SU-DHL-6 (cell line): ENCODE measurements around the gene BET1.
"Not testable (repeated sequence)": the region's sequence is repeated elsewhere in the genome, so short reads cannot be mapped to it uniquely, and the experiment has no call there.

Source experiments
- H2AFZ ChIP-seq: fragments of 200-600 bp; sonication (generic); 2 replicates; pipeline ENCODE4 v1.6.1; 2014; ENCODE audit warnings: low read depth, mild to moderate bottlenecking, moderate library complexity, mixed read lengths, antibody characterized with exemption, low read length; ENCODE audit not compliant: severe bottlenecking
- H3F3A ChIP-seq: fragments of 200-600 bp; shearing (Covaris generic); 2 replicates; pipeline ENCODE4 v1.6.0; 2016; ENCODE audit warnings: antibody characterized with exemption, mild to moderate bottlenecking; ENCODE audit not compliant: insufficient read depth
- H3K27ac ChIP-seq: fragments of 200-600 bp; sonication (generic); 2 replicates; pipeline ENCODE4 v1.5.1; 2016; ENCODE audit warnings: low read depth, mild to moderate bottlenecking, low read length, moderate library complexity, mixed read lengths
- H3K27me3 ChIP-seq: fragments of 200-600 bp; sonication (generic), shearing (Covaris generic); 2 replicates; pipeline ENCODE4 v1.6.0; 2014; ENCODE audit warnings: mild to moderate bottlenecking, low read length
- H3K36me3 ChIP-seq: fragments of 200-600 bp; sonication (generic); 2 replicates; pipeline ENCODE4 v1.6.1; 2014; ENCODE audit warnings: mild to moderate bottlenecking, low read length, mixed read lengths
- H3K4me2 ChIP-seq: fragments of 300-600, 200-600 bp; shearing (Covaris generic), sonication (generic); 2 replicates; pipeline ENCODE4 v1.6.0; 2014; ENCODE audit warnings: low read length, low read depth, mild to moderate bottlenecking; ENCODE audit not compliant: poor library complexity, severe bottlenecking
- H3K4me3 ChIP-seq: fragments of 200-600 bp; sonication (generic); 2 replicates; pipeline ENCODE4 v1.5.1; 2014; ENCODE audit warnings: antibody characterized with exemption, low read length, mild to moderate bottlenecking, mixed read lengths; ENCODE audit not compliant: insufficient read depth, poor library complexity, severe bottlenecking
- H3K79me2 ChIP-seq: fragments of 200-600 bp; sonication (generic); 2 replicates; pipeline ENCODE4 v1.6.1; 2014; ENCODE audit warnings: mild to moderate bottlenecking, low read length, moderate library complexity; ENCODE audit not compliant: insufficient read depth
- H3K9ac ChIP-seq: fragments of 200-600 bp; sonication (generic); 2 replicates; pipeline ENCODE4 v1.7.0; 2014; ENCODE audit warnings: mild to moderate bottlenecking, low read length
- H3K9me2 ChIP-seq: fragments of 200-600 bp; sonication (generic); replicated peaks from 2 replicates; pipeline ENCODE4 v1.6.1; 2014; ENCODE audit warnings: low read length; ENCODE audit not compliant: insufficient read depth
- H3K9me3 ChIP-seq: fragments of 200-600 bp; sonication (generic); 2 replicates; pipeline ENCODE4 v1.6.1; 2014; ENCODE audit warnings: low read length, mixed read lengths; ENCODE audit not compliant: insufficient read depth
- H4K20me1 ChIP-seq: fragments of 200-600 bp; sonication (generic); 2 replicates; pipeline ENCODE4 v1.6.1; 2014; ENCODE audit warnings: low read depth, mild to moderate bottlenecking, antibody characterized with exemption, low read length, moderate library complexity, mixed read lengths
- CTCF ChIP-seq: fragments of 200-600 bp; sonication (generic); IDR thresholded peaks from one replicate; pipeline ENCODE4 v1.5.1; 2017; ENCODE audit warnings: antibody characterized with exemption, mild to moderate bottlenecking, low read length, moderate library complexity; ENCODE audit not compliant: insufficient read depth, poor library complexity, severe bottlenecking
- EZH2phosphoT487 ChIP-seq: fragments of 200-600 bp; sonication (generic), shearing (Covaris generic); conservative IDR thresholded peaks from 2 replicates; pipeline ENCODE4 v1.6.1; 2018; ENCODE audit warnings: mild to moderate bottlenecking, antibody characterized with exemption, low read length, moderate library complexity, mixed read lengths

The BET1 gene

GRCh38 chr7:94029976-94030375, 25.8 kb upstream of the BET1 start:
- TF ChIP-seq CTCF (no peak), EZH2phosphoT487 (no peak)
- Histone ChIP-seq H3K9me2 (no peaks in the 10 kb centered on the region), H3K4me3 (no peak overlapping the region), H4K20me1 (no peaks in the 10 kb centered on the region), H2AFZ (peak overlapping the region; percentile 7), H3K4me2 (no peak overlapping the region), H3K79me2 (no peaks in the 10 kb centered on the region), H3K27ac (no peak overlapping the region), H3F3A (no peaks in the 10 kb centered on the region), H3K36me3 (no peaks in the 10 kb centered on the region), H3K9ac (no peak overlapping the region), H3K27me3 (no peaks in the 10 kb centered on the region), H3K9me3 (no peaks in the 10 kb centered on the region)

GRCh38 chr7:94028768-94029167, 24.6 kb upstream of the BET1 start:
- no peaks in the 10 kb centered on the region for H3K27me3 ChIP-seq
- no peak overlapping the region for H3K9ac ChIP-seq
- no peaks in the 10 kb centered on the region for H3K9me2 ChIP-seq
- no peaks in the 10 kb centered on the region for H4K20me1 ChIP-seq
- no peaks in the 10 kb centered on the region for H3K36me3 ChIP-seq
- TF ChIP-seq EZH2phosphoT487 (no peak), CTCF (no peak)
- H2AFZ ChIP-seq = no peak overlapping the region
- no peak overlapping the region for H3K4me2 ChIP-seq
- H3F3A ChIP-seq = no peaks in the 10 kb centered on the region
- no peaks in the 10 kb centered on the region for H3K79me2 ChIP-seq
- no peaks in the 10 kb centered on the region for H3K9me3 ChIP-seq
- H3K27ac ChIP-seq = no peak overlapping the region
- H3K4me3 ChIP-seq = no peak overlapping the region

- H3K4me2 ChIP-seq, H3K27ac ChIP-seq, H3K79me2 ChIP-seq, H3K27me3 ChIP-seq, H2AFZ ChIP-seq, H3K9ac ChIP-seq, H3F3A ChIP-seq, H3K4me3 ChIP-seq, H3K9me2 ChIP-seq, H3K9me3 ChIP-seq, H4K20me1 ChIP-seq, H3K36me3 ChIP-seq: not testable (repeated sequence)
Measured at GRCh38 chr7:94026619-94027018, 22.5 kb upstream of the BET1 start.

- no peak overlapping the region for H3K9ac ChIP-seq
- no peak overlapping the region for H3K27ac ChIP-seq
- no peaks in the 10 kb centered on the region for H3K27me3 ChIP-seq
- H3K9me3 ChIP-seq = no peaks in the 10 kb centered on the region
- no peak overlapping the region for H2AFZ ChIP-seq
- no peaks in the 10 kb centered on the region for H3K36me3 ChIP-seq
- peak overlapping the region; percentile 13 for H3K4me2 ChIP-seq
- no peaks in the 10 kb centered on the region for H4K20me1 ChIP-seq
- no peaks in the 10 kb centered on the region for H3F3A ChIP-seq
- no peaks in the 10 kb centered on the region for H3K9me2 ChIP-seq
- H3K79me2 ChIP-seq = no peaks in the 10 kb centered on the region
- H3K4me3 ChIP-seq = no peak overlapping the region
- TF ChIP-seq EZH2phosphoT487 (no peak), CTCF (no peak)
Measured at GRCh38 chr7:94022550-94022949, 18.4 kb upstream of the BET1 start.
